ENCODE data around the gene RIBC1.
"Not testable (repeated sequence)": the region's sequence is repeated elsewhere in the genome, so short reads cannot be mapped to it uniquely, and the experiment has no call there.

RIBC1 gene

DNA sequence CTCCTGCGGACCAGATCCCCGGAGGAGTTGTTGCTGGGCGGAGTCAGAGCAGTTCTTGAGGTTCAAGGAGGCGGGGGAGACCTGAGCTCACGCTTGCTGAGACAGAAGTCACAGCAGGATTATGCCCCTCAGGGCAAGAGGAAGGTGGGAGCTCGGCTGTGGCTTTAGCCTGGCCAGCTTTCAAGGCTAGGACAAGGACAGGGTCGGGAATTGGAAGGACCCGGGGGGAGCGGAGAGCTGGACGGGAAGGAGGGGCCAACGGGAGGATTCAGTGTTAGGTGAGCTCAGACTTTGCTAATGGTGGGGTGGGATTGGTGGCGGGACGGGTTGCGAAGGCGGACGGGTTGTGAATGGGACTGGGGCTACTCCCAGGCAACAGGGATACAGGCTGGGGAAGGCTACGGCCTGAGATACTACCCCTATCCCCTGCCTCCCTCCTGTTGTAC, at the start of gene RIBC1:
Gene RIBC1 (plus strand): TSS at position 13 of the 446 bp plus-strand sequence. CDS start 3,404 bp downstream, outside the sequence.
- DNase-seq (ENCODE audit: low read depth), result no peak

DNA sequence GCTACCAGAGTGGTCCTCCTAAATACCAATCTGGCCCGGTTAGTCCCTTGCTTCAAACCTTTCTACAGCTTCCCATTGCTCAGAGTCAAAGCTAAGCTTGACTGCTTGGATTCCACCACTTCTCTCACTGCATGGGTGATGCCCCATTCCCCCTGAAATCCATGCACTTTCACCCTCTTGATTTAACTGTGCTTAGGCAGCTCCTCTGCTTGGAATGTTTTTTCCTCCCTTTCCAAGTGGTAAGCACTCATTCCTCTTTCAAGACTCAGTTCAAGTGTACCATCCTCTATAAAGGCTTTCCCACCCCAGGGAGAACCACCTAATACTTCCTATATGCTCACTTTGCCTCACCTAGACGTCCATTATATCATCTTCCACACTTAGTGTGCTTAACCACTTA, 49.4 kb upstream of the RIBC1 start:
- no peak for DNase-seq (ENCODE audit: low read depth)

DNA sequence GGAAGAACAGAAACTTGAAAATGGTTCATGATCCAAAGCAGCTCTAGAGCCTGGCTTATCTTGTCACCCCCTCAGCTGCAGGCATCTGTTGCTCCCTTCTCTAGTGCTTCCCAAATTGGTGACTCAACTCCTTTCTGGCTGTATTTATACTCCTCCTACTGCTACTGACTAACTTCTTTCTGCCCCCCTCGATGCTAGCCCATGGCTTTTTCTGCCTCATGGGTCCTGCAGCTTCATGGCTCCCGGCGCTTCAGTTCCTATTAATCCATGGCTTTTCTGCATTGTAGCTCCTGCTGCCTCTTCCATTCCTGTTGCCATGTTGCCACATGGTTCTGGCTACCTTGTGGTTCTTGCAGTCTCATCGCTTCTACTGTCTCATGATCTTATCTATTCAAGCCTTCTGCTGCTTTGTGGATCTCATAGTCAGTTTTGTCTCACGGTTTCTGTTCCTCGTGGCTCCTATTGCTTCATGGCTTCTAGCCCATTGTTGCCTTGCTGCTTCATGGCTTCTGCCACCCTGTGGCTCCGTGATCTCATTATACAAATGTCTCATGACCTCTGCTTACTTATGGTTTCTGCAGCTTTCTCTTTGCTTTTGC, 48.4 kb upstream of the RIBC1 start:
- no peak for DNase-seq (ENCODE audit: low read depth)

DNA sequence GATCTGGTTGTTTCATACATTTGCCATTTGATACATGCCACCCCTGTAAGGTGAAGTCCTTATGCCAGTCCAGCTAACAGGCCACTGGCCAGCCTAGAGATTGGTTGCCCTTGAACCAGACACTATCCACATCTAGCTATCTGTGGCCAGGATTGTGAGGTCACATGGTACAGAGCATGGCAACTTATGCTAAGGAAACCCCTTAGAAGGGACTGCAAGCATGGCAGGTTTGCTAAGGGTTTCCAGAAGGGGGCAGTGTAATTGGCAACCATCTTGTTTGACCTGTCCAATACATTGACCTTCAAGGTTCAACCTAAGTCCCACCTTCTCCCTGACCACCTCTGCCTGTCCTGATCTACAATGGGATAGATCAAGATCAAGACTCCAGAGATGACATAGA, 47.8 kb upstream of the RIBC1 start:
- DNase-seq (ENCODE audit: low read depth), result no peak

DNA sequence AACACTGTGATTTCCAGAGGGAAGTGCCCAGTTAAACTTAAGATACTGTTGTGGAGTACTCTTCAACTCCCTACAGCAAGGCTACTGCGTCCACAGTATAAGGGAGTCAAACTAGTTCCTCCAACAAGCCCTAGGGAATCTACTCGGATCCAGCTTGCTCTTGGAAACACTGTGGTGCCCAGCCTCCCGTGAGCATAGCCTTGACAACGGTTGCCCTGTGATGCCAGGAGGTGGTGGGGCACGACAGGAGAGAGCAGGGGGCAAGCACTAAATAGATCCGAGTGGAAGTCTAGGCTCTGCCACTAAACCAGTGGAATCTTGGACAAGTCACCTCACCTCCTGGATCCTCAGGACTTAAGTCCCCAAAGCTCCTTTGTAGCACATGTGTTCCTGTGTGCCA, 45.8 kb upstream of the RIBC1 start:
- DNase-seq (ENCODE audit: low read depth), result no peak

DNA sequence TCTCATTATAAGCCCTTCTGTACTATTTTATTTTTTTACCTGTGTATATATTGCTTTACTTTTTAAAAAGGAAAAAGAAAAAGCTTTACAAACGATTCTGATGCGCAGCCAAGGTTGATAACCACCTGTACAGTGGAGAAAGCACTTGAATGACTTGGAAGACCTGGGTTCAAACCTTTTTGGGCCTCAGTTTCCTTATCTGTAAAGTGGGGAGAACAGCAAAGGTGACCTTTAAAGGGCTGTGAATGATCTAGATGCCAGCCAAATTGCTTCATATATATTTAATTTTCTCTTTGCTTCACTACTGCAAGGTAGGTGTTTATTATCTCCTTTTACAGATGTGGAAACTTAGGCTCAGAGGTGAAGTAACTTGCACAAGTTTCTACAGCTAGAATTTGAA, 45.2 kb upstream of the RIBC1 start:
- no peak for DNase-seq (ENCODE audit: low read depth)

DNA sequence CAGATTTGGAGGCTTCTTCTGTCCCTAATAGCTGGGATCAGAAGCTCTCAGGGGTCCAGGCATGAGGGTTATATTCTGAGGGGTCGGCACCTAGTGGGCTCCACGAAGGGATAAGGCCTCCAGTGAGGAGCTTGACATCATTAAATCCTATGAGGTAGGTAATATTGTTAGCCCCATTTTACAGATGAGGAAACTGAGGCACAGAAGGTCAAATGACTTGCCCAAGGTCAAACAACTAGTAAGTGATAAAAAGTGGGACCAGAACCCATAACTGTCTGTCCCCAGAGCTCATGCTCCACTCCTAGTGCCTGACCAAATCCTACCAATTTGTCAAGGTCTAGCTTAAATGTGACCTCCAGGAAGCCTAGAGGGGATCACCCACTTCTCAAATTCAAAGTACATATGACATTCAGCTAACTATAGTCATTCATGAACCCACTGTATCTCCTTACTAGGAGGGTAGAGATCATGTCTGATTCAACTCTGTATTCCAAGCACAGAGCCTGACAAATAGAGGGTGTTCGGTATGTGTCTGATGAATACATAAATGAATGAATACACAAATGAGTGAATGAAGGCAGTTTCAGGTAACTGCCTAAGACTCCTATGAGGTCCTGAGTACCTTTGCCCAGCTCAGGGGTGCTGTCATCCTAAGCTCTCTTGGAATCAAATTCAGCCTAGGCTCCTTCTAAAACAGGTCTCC, 43.5 kb upstream of the RIBC1 start:
- DNase-seq (ENCODE audit: low read depth), result no peak

DNA sequence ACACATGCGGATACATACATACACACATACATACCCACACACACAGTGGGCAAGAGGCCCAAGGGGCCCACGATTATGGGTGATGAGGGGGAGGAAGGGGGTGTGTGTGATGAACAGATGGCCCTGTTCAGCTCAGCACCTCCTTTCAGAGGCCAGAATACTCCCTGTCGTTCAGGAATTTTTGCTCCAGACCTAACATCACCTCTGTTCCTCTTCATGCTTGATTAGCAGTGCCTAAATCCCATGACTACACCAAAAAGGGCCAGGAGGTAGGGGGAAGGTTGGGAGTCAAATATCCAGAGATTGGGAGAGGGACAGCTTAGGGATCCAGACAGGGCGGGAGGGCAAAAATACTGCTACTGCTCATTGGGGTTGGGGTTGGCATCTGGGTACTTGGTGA, 42.9 kb upstream of the RIBC1 start:
- DNase-seq (ENCODE audit: low read depth), result no peak

DNA sequence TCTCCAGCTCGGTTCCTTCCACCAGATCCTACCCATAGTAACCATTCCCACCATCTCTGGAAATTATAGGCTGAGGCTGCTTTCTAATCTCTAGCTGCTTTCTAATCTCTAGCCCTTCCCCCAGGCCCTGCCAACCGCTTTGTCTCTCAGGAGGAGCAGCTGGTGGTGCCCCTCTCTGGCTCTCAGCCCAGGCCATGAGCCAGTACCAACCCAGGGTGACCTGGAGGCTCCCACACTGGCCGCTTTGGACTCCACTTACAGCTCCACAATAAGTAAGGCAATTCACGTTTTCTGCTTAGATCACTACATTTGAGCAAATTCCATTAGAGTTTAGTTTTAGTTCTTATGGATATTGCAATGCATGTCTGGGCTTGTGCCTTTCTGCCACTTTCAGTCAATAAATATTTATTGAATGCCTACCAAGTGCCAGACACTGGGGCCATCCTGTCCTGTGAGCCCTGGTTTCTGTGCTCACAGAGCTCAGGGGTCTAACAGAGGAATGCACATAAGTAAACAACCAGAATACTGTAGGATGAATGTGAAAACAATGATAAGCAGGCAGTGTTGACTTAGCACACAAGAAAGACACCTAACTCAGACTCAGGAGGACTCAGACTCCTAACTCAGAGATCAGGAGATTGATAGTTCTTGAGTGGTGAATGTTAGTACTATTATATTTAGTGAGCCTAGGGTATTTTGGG, 39.1 kb upstream of the RIBC1 start:
- no peak for DNase-seq (ENCODE audit: low read depth)

DNA sequence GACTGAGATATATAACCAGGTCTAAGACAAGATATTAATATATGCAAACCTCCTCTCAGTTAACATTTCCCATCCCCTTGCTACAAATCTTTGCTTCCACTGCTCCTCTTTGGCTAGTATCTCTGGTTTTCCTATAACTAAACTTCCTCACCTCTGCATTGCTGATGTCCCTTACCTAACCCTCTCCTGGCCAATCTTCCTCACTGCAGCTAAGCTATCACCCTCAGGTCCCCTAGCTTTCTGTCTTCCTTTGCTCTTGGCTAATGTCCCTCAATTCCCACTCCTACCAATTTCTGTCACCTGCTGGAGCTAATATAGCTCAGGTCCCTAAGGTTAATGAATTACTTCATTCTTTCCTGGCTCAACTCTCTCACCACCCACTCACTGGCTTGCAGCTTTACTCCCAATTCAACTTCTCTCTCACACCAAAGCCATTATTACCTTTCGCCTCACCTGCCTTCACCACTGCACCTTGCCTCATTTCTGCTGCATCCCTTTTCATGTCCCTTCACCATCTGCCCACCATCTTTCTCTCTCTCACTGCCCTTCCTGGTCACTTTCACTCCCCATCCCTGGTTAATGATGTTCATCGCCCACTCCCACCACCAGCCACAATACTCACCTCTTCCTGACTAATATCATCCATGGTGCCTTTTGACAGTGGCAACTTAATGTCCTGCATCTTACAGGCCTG, 26.9 kb upstream of the RIBC1 start:
- no peak for DNase-seq (ENCODE audit: low read depth)

DNA sequence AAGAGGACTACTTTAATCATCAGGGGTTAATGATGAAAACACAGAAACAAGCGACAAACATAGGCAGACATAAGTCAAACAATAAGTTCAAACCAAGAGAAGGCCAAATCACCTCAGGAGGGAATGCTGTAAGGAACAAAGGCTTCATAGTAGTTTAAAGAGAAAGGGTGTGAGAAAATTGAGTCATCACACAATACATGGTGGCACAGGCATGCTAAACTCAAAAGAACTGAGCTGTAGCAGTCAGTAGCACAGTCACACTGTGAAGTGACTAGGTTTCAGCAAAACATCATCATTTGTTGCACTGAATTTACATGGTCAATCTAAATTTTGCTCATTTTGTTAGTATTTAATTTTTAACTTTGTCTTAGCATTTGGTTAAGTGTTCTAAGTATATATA, 24.5 kb upstream of the RIBC1 start:
- DNase-seq (ENCODE audit: low read depth), result no peak

DNA sequence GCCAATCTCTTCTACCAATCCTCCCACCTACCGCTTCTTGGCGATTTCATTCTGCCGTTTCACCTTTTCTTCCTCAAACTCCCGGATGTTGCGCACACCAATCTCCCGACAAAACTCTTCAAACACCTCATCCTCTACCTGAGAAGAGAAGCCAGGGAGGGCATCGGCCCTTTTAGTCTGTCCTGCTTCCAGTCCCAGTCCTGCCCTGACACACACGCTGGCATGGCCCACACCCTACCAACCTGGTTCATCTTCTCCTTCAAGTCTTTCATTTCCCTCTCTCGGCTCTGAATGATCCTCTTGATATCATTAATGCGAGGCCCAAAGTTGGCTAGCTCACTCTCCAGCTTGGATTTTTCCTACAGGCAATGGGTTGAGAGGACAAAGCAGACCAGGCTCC, 19.1 kb upstream of the RIBC1 start:
- no peak for DNase-seq (ENCODE audit: low read depth)

DNA sequence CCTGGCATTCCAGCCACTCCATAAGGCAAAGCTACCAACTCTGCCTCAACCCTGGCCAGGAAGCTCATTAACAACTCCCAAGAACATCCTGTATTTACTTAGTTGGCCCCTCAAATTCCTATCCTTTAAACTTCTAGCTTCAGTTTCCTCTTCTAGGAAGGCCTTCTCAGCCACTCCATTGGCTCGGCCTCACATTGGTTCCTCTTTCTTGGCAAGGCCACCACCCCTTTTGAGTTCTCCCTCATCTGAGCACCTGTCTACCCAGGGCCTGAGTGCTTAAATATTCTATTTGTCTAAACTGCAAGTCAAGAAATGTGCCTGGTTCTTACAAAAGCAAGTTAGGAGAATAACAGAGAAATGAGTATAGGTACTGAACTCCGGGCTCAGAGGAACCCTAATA, 10.2 kb upstream of the RIBC1 start:
- DNase-seq (ENCODE audit: low read depth), result no peak

DNA sequence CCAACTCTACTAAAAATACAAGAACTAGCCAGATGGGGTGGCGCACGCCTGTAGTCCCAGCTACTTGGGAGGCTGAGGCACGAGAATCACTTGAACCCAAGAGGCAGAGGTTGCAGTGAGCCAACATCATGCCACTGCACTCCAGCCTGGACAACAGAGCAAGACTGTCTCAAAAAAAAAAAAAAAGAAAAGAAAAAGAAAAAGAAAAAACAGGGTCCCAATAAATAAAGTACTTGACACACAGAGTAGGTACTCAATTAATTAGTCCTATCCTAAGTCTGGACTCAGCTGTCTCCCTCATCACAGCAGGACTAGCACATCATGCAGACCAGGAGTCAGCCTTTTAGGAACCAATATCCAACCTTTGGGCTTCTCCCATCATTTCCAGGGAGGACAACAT, 2.3 kb upstream of the RIBC1 start:
- DNase-seq (ENCODE audit: low read depth), result not testable (repeated sequence)

DNA sequence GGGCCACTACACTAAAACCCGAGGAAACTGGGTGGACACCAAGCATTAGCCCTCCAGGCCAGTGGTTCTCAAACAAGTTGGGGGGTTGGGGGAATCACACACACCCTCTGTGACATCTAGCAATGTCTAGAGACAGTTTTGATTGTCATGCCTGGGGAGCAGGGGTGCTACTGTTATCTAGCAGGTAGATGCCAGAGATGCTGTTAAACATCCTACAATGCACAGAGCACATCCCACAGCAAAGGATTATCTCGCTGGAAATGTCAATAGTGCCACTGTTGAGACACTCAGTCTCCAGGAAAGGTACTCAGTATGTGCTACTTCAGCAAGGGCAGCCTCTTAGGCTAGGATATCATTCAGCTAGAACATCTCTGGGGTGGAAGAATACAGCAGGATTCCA, 1.5 kb upstream of the RIBC1 start:
- no peak for DNase-seq (ENCODE audit: low read depth)

DNA sequence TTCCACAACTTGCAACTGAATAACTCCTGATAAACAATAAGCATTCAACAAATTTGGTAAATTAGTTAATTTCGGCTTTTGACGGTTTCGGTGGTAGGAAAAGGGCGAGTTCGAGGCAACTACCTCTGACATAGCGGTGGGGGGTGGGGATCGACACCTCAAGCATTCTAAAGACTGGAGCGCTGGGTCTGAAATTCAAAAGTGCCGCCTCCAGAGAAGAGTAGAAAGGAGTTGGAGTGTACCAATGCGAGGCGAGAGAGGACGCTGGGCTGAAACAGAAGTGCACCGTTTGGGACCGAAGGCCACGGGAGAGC, 944 bp upstream of the RIBC1 start:
- DNase-seq (ENCODE audit: low read depth), result no peak

DNA sequence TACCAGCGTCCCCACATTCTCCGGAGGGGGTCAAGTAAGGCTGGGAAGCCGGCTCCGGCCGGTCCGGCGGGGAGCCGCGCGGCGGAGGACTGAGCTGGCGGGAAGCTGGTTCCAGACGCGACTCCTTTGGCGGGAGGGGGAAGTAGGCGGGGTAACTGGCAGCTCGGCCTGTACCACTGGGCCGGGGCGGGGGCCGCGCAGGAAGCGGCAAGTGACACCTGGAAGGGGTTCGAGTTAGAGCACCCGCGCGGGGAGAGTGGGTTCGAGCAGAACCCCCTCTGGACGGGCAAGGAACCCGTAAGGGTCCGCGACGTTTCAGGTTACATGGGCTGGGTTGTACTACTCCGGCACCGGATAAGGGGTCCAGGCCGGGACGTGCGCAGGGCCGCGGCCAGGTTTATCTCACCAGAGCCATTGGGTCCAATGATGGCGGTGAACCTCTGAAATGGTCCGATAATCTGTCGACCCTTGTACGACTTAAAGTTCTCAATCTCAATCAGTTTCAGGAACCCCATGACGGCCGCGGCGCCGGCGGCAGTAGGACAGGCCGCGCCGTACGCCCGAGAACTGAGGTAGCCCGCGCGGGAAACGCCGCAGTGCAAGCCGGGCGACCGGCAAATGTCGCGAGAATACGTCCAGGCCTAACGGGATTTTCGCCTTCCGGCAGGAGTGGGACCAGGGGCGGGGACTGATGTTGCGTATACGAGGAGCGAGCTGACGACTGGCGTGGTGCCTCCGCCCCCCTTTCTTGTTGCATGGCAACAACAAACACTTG, 400 bp upstream of the RIBC1 start, which contains the start of gene SMC1A:
Gene SMC1A (minus strand): TSS at position 569 of the 775 bp plus-strand sequence. CDS start 54 bp downstream, at position 515.
- DNase-seq (ENCODE audit: low read depth), result peak; percentile 87

DNA sequence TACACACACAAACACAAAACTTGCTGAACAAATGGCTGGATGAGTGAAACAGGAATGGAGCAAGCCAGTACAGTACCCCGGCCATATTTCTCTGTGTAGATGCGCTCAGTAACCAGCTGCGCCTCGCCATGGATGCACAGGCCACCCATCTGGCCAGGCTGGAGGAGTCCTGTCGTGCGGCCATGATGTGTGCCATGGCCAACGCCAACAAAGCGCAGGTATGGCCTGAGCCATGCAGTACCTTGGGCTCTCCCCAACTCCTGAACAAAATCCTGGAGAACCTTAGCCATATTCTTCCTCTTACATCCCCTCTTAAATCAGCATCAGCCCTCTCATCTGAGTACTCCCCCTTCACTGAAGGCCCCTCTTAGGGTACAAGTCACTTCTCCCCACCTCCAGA, 7.1 kb downstream of the RIBC1 start:
- DNase-seq (ENCODE audit: low read depth), result no peak

DNA sequence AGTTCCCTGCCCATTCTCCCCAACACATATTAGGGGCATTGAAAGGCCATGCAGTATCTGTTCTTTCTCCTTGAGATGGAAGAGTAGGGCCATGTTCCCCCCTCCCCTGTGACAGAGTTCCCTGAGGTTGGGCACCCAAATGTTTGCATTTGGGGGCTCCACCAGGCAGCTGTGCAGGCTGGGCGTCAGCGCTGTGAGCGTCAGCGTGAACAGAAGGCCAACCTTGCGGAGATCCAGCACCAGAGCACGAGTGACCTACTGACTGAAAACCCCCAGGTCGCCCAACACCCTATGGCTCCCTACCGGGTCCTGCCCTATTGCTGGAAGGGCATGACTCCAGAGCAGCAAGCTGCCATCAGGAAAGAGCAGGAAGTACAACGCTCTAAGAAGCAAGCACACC, 7.6 kb downstream of the RIBC1 start:
- DNase-seq (ENCODE audit: low read depth), result no peak

DNA sequence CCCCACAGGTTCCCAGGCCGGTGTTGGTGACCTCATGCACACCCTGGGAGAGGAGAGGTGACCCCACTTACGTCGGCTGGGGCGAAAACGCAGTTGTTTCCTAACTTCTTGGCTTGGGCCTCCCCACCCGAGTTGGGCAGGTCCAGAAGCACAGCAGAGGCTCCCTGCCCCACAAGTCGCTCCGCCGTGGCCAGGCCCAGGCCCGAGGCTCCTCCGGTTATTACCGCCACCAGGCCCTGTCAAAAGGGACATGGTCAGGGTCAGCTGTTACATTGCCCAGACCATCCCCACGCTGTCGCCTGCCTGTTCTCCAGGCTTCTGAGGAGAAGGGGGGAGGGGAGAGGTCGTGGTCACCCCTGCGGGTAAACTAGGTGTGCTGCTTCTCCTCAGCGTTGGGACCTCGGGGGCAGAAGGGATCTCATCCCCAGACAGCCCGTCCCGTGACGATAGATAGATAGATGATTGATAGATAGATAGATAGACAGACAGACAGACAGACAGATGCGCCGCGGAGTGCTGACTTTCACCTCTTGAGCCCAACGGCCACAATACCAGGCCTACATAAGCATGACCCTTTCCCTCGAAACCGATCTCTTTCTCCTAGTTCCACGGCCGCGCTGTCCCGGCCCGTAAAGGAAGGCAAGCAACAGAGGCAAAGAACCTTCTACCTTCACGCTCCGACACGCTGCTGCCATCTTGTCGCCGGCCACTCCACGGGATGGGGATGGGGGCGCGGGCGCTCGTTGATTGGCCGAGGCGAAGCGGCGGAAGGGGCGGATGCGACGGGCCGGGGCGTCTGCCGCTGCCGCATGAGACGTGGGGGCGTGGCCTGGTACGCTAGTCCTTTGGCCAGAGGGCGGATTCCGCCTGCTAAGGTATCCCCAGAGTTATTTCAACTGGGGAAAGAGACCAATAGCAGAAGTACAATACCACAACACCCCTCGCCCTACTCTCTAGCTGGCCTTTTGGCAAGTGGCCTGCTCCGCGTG, 11.3 kb downstream of the RIBC1 start, which contains the start of gene HSD17B10:
Gene HSD17B10 (minus strand): TSS at position 720 of the 989 bp plus-strand sequence. CDS start 25 bp downstream, at position 695.
- peak; percentile 67 for DNase-seq (ENCODE audit: low read depth)

DNA sequence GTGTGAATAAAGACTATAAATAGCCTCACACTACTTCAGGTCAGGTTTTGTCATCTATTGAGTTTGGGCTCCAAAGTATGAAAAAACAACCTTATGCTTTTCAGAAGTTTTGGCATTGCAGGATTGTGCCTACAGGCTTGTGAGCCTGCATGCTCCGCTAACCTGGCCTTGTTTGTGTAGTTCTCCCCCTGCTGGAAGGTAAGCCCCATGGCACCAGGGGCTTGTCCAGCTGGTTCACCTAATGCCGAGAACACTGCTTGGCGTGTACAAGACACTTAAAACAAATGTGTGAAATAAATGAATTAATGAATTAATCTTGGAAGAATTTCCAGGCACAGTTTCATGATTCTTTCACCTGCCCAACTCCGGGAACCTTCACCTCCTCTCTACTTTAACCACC, 13.3 kb downstream of the RIBC1 start:
- peak; percentile 32 for DNase-seq (ENCODE audit: low read depth)

Data from stimulated activated CD8-positive, alpha-beta memory T cell treated with anti-CD3 and anti-CD28 coated beads, Interleukin-12 subunit alpha, Interleukin-12 subunit beta, amount 100 ng/mL, for 1 hour (primary cell).